COLO829 (cell line): ENCODE results near the gene CACNA1F.

ENCODE experiments used
- DNase-seq: peaks from one replicate; pipeline ENCODE4 v3.0.0; 2012; ENCODE audit warnings: low spot score

The CACNA1F gene

DNA sequence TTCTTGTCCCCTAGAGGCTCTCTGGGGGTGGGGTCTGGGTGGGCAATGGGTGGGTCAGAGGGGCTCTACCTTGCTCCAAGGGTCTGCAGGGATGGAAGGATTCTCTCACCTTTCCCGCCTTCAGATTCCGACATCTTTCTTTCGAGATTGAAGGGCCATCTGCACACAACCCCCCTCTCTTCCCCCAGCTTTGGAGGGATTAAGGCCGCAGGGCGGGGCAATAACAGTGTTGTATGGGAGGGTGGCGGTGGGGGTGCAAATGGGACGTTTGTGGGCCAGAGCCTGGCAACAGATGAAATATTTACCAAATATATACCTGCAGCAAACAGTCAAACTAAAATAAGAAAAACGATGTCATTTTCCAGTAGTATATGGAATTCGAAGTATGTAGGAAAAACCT, at the start of gene CACNA1F:
Gene CACNA1F, minus strand, starts transcription at position 165 of the 400 bp plus-strand sequence. Its CDS starts 31 bp downstream, at position 134.
- no peak for DNase-seq

DNA sequence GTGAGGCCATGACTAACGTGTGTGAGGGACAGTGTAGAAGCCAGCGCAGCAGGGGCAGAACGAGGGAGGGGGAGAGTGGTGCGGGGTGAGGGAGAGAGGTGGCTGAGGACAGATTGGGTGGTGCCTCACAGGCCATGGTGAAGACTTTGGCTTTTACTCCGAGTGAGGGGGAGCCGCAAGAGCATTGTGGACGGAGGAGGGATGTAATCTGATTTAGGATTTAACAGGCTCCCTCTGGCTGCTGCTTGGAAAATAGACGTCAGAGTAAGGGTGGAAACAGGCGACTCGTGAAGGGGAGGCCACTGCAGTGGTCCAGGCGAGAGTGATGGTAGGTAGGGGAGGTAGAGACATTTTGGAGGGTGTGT, 49.5 kb upstream of the CACNA1F start:
- no peak for DNase-seq

GRCh38 chrX:49278081-49278480, 44.9 kb upstream of the CACNA1F start:
- no peak for DNase-seq

DNA sequence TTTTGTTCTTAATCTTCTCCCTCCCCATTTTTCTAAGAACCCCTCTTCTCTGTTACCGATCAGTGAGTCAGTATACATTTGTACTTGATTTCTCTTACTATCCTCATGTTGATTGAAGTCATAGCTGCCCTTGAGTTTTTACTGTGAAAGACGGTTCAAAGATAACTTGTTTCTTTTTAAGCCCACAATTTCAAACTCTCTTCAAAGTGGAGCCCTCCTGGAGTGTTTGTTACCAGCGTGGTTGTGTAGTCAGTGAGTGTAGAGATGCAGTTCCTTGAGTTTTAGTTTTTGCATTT, 44.3 kb upstream of the CACNA1F start:
- no peak for DNase-seq

GRCh38 chrX:49276671-49277534, 43.8 kb upstream of the CACNA1F start:
- no peak for DNase-seq

DNA sequence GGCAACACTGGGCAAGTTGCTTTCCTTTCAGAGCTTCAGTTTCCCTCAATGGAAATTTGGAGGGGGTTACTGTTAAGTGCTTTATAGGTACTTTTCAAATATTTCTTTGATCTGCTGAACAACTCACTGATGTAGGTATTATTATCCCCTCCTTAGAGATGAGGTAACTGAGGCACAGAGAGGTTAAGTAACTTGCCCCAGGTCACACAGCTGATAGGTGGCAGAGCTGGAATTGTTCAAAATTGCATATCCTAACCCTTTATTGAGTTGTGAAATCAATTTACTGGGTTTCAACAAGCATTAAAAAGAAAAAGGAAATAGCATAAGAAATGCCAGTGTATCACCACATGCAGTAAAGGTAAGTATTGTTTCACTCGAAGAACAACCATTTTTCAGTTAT, 43.1 kb upstream of the CACNA1F start:
- DNase-seq = no peak

- DNase-seq = no peak
These were observed 40.1 kb upstream of the CACNA1F start for GRCh38 chrX:49273181-49273727.

GRCh38 chrX:49272421-49272820, 39.3 kb upstream of the CACNA1F start:
- no peak for DNase-seq

DNA sequence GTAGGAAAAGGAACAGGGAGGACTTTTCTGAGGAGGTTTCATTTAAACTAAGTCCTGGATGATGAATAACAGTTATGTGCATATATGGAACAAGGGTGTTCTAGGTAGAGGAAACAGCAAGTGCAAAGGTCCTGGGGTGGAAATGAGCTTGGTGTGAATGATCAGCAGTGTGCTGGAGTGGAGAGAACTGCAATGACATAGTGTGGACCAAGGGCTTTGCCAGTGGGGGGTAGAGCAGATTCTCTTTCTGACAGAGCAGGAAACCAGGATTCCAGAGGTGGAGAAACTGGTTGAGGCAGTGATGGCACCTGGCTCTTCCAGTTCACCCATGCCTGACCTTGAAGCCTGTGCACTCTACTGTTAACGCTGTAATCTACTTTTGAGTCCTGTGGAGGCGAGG, 38.2 kb upstream of the CACNA1F start:
- DNase-seq = no peak

GRCh38 chrX:49270249-49270921, 37.2 kb upstream of the CACNA1F start:
- no peak for DNase-seq

DNA sequence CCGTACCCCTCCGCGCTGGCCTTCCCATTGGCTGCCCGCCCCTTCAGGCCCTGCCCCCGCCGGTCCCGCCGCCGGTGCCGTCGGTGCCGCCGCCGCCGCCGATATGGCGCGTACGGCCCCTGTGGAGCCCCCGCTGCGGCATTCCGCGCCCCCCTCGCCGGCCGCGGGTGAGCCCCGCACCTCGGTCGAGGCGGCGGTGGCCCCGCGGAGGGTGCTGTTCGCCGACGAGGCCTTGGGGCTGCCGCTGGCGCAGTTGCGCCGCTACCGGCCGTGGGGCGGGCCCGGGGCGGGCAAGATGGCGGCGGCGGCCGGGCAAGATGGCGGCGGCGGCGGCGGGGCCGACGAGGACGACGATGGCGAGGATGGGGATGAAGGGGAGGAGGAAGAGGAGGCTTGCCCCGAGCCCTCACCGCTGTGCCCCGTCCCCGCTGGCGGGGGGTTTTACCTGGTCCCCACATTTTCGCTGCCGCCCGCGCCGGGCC, 36.7 kb upstream of the CACNA1F start, which contains the start of gene PPP1R3F:
Gene PPP1R3F, plus strand, starts transcription at position 27 of the 482 bp plus-strand sequence. Its CDS starts 77 bp downstream, at position 104.
- no peak for DNase-seq

DNA sequence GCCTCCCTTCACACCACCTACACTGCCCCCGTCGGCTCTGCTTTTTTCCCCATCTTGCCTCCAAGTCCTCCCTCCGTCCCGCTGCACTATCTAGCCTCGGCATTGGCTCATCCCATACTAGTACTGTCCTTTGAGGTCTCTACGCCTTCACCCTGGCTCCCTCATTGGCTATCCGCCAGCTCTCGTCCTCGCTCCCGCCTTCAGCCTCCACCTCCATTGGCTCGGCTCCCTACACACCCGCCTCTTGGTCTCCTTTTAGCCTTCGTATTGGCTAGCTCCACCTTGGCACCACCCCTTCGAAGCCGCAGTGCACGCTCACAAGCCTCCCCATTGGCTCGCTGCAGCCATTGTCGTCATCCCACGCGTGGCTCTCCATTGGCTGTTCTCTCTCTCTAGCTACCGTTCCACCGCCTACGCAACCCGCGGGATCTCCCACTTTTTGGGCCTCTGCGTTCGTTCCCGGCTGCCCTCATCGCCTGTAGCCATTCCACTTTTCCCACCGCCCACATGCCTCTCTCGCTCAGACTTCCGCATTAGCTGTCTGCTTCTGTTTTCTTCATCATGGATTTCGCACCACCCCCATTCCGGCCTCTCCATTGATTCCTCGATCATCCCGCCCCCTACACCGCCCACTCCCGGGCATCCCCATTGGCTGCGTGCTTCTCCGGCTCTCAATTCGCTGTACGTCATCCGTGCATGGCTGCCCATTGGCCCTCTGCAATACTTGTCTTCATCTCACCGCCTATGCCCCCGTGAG, 36.0 kb upstream of the CACNA1F start:
- DNase-seq = peak; percentile 91

- no peak for DNase-seq
These were observed 35.5 kb upstream of the CACNA1F start for GRCh38 chrX:49268702-49269009.

DNA sequence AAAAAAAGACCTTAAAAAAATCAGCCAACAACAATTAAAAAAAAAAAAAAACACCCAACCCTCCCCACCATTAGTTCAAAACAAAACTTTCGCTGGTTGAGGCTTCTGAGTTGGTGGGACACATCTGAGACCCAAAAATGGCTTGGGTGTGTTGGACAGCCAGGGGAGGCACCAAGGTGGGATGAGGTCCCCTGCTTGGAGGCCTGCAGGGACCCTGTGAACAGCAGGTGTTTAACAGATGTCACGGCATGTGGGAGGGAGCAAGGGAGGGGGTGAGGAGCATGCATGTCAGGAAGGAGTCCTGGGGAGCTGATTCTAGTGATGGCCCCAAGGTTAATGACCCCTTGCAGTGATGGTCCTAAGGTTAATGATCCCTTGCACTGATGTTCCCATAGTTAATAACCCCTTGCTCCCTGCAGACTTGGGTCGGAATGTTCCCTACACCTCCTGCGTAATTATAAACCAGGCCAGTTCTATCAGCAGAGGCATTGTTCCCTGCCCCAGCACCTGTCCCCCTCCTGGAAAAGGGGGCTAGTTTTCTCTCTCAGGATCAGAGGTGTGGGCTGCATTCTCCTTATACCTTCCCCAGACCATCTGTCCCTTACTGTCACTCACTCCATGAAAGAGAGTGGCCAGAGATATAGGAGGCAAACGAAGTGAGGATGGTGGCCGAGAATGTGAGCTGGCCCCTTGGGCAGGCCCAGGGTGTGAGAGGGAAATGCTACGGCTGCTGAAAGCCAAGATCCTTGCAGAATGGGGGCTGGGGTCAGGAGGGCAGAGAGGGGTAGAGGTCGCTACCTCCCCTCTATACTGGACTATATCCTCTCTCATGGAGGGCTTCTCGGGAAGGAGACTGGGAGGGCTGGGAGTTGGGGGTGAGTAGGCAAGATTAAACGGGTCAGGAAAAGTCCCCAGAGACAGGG, 33.6 kb upstream of the CACNA1F start:
- no peak for DNase-seq

- no peak for DNase-seq
These were observed 31.3 kb upstream of the CACNA1F start, which contains the start of gene FOXP3 for GRCh38 chrX:49264460-49264859. TSS of gene FOXP3 (minus strand) at chrX:49264710. CDS start at chrX:49258505, 6,205 bp downstream.

DNA sequence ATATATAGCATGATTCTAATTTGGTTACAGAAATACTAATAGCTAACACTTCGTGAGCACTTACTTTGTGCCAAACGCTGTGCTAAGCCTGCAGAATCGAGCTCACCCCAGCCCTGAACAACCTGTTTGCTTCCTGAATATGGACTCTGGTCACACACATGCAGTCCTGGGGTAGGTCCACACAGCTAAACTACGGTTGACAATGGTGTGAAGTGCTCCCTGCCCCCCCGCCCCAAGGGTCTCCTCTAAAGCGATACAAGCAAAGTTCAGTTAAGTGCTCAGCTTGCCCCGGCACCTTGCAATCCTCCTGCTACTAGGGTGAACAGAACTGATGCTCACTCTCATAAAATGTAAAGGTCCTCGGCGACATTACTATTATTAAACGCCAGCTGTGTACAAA, 30.5 kb upstream of the CACNA1F start:
- no peak for DNase-seq

GRCh38 chrX:49262603-49263002, 29.5 kb upstream of the CACNA1F start:
- no peak for DNase-seq

DNA sequence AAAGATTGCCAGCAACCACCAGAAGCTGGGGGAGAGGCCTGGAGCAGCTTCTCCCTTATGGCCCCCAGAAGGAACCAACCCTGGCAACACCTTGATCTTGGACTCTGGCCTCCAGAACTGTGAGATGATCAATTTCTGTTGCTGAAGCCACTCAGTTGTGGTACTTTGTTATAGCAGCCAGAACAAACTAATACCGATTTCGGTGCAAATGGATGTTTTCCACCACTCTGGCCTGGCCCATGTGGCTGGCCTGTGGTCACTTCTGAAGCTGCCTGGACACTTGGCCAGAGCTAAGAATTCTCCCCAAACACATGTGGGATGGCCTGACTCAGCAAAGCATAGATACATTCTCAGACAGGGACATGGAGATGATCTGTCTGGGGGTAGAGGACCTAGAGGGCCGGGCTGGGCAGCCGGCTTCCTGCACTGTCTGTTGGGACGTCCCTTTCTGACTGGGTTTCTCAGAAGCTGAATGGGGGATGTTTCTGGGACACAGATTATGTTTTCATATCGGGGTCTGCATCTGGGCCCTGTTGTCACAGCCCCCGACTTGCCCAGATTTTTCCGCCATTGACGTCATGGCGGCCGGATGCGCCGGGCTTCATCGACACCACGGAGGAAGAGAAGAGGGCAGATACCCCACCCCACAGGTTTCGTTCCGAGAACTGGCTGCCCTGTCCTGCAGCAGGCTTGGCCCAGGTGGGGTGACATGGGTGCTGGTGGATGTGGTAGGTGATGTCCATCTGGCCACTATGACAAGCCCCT, 27.3 kb upstream of the CACNA1F start:
- no peak for DNase-seq

DNA sequence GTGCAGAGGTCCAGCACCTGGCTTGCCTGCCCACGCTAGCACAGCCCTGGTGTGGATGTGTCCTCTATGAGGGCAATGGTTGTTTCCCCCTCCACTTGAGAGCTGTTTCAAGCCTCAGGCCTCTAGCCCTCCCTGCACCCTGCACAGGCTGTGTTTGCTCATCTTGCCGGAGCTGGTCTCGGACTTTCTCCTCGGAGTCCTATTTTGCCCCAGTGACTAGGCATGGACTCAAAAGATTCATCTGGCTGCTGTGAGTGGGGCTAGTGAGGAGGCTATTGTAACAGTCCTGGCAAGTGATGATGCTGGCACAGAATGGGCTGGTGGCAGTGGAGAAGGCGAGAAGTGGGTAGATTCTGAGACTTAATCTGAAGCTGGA, 25.6 kb upstream of the CACNA1F start:
- no peak for DNase-seq

DNA sequence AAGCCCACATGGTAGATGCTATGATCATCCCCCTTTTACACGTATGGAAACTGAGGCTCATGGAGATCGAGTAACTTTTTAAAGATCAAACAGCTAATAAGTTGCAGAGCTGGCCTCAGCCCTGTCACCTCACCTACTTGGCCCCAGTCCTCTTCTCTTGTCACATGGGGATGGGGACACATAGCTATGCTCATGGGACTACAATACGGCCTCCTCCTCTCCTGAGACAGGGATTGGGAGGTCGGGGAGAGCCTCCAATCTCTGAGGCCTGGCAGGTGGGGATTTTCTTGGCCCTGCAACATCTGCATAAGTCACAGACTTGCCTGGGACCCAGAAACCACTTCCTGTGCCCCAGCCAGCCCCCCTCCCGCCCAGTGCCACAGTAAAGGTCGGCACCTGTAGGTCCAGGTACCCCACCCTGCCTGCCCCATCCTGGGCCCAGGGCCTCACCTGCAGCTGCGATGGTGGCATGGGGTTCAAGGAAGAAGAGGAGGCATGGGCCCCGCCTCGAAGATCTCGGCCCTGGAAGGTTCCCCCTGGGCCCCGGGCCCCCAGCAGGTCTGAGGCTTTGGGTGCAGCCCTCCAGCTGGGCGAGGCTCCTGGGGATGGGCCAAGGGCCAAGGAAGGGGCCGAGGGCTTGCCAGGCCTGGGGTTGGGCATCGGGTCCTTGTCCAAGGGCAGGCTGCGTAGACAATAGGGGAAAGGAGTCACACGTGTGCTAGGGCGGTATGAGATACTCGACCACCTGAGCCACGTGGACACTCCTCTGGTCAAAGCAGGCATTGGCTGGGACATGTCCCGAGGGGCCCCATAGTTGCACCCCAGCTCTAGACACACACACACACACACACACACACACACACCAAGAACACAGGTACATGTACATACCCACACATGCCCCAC, 25.0 kb upstream of the CACNA1F start:
- no peak for DNase-seq
